ENCODE measurements around the gene RNPEP. TPM values are rescaled to one million over a fixed set of nuclear protein-coding genes. Genes with fewer than 3 reads are reported as not detected.

The RNPEP gene
- total RNA-seq, 1 experiment from 2014 or later = 99.8 TPM

GRCh38 chr1:201988601-201989000 lies 6.2 kb downstream of the RNPEP start:
- ChIA-PET CTCF (no interaction called here), POLR2A (no interaction called here)
- Histone ChIP-seq H3K4me3 (ENCODE audit: low read depth in 2 of 2, low read length in 2 of 2) (no peak overlapping the region), H3K27ac (ENCODE audit: low read length) (no peak overlapping the region), H3K36me3 (ENCODE audit: control insufficient read depth, insufficient read depth, low read length) (no peaks in the 10 kb centered on the region; the same call in 1 of the 2 replicates), H3K9me3 (ENCODE audit: control insufficient read depth, insufficient read depth, low read depth, low read length) (no peaks in the 10 kb centered on the region), H3K4me1 (ENCODE audit: control insufficient read depth, insufficient read depth, low read length) (peaks cover 2% of the 10 kb centered on the region; the same call in 1 of the 2 replicates), H3K27me3 (ENCODE audit: control insufficient read depth, insufficient read depth, low read length) (no peaks in the 10 kb centered on the region)
- in situ Hi-C loops (cut with HindIII; ENCODE audit: low pct_unique_long_range_greater_than_20kb, low sequenced_read_pairs) (no loop called here), intact Hi-C loops (cut with micrococcal nuclease; ENCODE audit: unreplicated experiment) (no loop called here)
- DNase-seq (ENCODE audit: low read depth, low spot score) (no peak), ATAC-seq (no peak)
- BruUV-seq (replicated peaks) = no TSS peak
- TF ChIP-seq CTCF (IDR thresholded peaks at IDR 0.05) (no peak), SIN3A (IDR thresholded peaks at IDR 0.05; ENCODE audit: borderline replicate concordance, insufficient read depth, low read depth, low read length) (no peak), POLR2AphosphoS5 (IDR thresholded peaks at IDR 0.05; ENCODE audit: low read depth, low read length) (no peak), TCF7L2 (IDR thresholded peaks at IDR 0.05; ENCODE audit: low read depth, low read length) (no peak)
- TF ChIP-seq, protein P1, sequence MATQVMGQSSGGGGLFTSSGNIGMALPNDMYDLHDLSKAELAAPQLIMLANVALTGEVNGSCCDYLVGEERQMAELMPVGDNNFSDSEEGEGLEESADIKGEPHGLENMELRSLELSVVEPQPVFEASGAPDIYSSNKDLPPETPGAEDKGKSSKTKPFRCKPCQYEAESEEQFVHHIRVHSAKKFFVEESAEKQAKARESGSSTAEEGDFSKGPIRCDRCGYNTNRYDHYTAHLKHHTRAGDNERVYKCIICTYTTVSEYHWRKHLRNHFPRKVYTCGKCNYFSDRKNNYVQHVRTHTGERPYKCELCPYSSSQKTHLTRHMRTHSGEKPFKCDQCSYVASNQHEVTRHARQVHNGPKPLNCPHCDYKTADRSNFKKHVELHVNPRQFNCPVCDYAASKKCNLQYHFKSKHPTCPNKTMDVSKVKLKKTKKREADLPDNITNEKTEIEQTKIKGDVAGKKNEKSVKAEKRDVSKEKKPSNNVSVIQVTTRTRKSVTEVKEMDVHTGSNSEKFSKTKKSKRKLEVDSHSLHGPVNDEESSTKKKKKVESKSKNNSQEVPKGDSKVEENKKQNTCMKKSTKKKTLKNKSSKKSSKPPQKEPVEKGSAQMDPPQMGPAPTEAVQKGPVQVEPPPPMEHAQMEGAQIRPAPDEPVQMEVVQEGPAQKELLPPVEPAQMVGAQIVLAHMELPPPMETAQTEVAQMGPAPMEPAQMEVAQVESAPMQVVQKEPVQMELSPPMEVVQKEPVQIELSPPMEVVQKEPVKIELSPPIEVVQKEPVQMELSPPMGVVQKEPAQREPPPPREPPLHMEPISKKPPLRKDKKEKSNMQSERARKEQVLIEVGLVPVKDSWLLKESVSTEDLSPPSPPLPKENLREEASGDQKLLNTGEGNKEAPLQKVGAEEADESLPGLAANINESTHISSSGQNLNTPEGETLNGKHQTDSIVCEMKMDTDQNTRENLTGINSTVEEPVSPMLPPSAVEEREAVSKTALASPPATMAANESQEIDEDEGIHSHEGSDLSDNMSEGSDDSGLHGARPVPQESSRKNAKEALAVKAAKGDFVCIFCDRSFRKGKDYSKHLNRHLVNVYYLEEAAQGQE (IDR thresholded peaks at IDR 0.05; ENCODE audit: insufficient read depth in 1 of 2, low read depth in 2 of 2, low read length in 1 of 2) = no peak

DNA sequence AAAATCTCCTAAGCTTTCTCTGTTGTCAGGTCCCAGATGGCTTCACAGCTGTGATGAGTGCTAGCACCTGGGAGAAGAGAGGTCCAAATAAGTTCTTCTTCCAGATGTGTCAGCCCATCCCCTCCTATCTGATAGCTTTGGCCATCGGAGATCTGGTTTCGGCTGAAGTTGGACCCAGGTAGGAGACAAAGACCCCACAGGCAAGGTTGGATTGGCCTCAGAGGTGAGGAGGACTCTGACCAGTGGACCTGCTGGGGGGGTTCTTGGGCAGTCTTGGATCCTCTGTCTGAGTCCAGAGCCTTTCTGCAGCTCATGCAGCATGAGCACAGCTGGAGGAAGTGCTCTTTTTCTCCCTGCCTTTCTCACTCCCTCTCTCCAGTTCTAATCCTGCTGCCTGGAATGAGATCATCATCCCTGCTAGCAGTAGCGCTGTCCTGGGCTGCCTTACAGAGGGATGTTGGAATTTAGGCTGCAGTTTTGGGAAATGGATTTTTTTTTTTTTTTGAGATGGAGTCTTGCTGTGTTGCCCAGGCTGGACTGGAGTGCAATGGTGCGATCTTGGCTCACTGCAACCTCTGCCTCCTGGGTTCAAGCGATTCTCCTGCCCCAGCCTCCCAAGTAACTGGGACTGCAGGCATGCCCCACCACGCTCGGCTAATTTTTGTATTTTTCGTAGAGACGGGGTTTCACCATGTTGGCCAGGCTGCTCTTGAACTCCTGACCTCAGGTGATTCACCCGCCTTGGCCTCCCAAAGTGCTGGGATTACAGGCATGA lies 7.1 kb downstream of the RNPEP start:
- Histone ChIP-seq H3K4me1 (ENCODE audit: control insufficient read depth, insufficient read depth, low read length) (no peaks in the 10 kb centered on the region), H3K9me3 (ENCODE audit: control insufficient read depth, insufficient read depth, low read depth, low read length) (no peaks in the 10 kb centered on the region), H3K36me3 (ENCODE audit: control insufficient read depth, insufficient read depth, low read length) (no peaks in the 10 kb centered on the region; the same call in 1 of the 2 replicates), H3K27ac (ENCODE audit: low read length) (no peak overlapping the region), H3K4me3 (ENCODE audit: low read depth in 2 of 2, low read length in 2 of 2) (no peak overlapping the region), H3K27me3 (ENCODE audit: control insufficient read depth, insufficient read depth, low read length) (no peaks in the 10 kb centered on the region)
- DNase-seq (ENCODE audit: low read depth, low spot score) (no peak), ATAC-seq (no peak)
- intact Hi-C loops (cut with micrococcal nuclease; ENCODE audit: unreplicated experiment) (no loop called here), in situ Hi-C loops (cut with HindIII; ENCODE audit: low pct_unique_long_range_greater_than_20kb, low sequenced_read_pairs) (no loop called here)
- CTCF ChIA-PET = interaction anchor here (1.0 kb wide), 1 partner anchor 129 kb away, joined by 3 read pairs; no protein-coding TSS in a partner anchor
- TF ChIP-seq TCF7L2 (IDR thresholded peaks at IDR 0.05; ENCODE audit: low read depth, low read length) (no peak), CTCF (IDR thresholded peaks at IDR 0.05) (no peak), POLR2AphosphoS5 (IDR thresholded peaks at IDR 0.05; ENCODE audit: low read depth, low read length) (no peak), SIN3A (IDR thresholded peaks at IDR 0.05; ENCODE audit: borderline replicate concordance, insufficient read depth, low read depth, low read length) (no peak)
- TF ChIP-seq, protein P1 (IDR thresholded peaks at IDR 0.05; ENCODE audit: insufficient read depth in 1 of 2, low read depth in 2 of 2, low read length in 1 of 2) = no peak
- POLR2A ChIA-PET = no interaction called here
- BruUV-seq (replicated peaks) = no TSS peak

Data from Panc1 (cell line).